MV-4-11 (cell line): Measurements from ENCODE around the gene DPH6.

Source experiments
- DNase-seq: peaks from one replicate; lab custom pipeline; 2025; lab: John Stamatoyannopoulos, UW

DPH6 gene

GRCh38 chr15:35540885-35541284 is 5.1 kb downstream of the DPH6 start:
- DNase-seq, result peak; percentile 5

GRCh38 chr15:35540021-35540420 is 5.9 kb downstream of the DPH6 start:
- DNase-seq, result no peak

- DNase-seq, result no peak
These were observed 10.5 kb downstream of the DPH6 start for GRCh38 chr15:35535365-35535916.

- no peak for DNase-seq
These were observed 12.5 kb downstream of the DPH6 start for GRCh38 chr15:35533130-35534110.

DNA sequence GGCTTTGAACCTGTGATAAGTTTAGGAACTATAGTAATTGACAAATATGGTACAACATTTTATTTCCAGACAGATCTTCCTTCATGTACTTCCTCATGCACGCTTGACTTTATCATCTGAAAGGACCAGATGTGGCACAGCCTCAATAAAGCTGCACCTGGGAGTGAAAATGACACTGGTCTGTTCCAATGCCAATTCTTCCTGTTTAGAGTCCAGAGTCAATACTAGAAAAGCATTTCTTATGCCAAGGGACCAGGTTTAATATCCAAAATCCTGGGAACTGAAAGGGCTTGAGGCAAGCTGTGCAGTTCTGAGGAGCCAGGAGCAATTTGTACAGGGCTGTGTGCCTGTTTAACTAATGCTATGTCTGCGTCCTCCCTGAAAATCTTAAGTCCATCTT is 15.3 kb downstream of the DPH6 start:
- no peak for DNase-seq

DNA sequence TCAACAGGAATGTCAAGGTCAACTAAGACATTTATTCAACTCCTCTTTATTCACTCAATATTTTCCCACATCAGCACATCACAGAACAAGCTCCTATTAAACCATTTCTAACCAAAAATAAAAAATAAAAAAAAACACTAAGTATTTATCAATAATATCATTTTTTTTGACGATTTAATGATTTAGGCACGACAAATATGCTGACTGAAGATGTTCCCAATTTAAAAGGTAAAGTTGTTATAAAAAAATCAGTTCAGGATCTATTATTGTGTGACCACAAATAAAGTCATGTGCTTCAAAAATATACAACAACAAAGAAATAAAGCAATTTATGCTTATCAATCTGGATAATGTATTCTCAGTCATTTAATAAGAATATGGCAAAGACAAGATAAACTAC is 16.2 kb downstream of the DPH6 start:
- no peak for DNase-seq

DNA sequence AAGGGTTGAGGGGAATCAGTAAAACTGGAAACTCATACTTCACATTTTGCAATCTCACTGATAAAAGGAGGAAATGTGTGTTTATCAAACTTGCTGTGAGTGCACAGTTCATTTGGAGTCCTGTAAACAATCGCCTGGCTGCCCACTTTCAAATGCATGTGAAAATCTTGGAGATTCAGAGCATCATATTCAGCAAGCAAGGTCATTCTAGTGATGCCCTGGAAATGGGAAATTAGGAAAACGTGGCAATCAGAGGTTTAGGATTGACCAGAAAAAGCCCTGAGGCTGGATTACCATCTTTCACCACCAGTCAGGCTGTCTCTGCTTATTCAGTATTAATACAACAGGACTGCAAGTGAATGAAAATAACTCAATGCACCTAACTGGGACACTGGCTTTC is 23.9 kb downstream of the DPH6 start:
- no peak for DNase-seq

- peak; percentile 41 for DNase-seq
These were observed 26.3 kb downstream of the DPH6 start for GRCh38 chr15:35519541-35520149.

GRCh38 chr15:35519052-35519451 is 26.9 kb downstream of the DPH6 start:
- no peak for DNase-seq

GRCh38 chr15:35514759-35515158 is 31.2 kb downstream of the DPH6 start:
- no peak for DNase-seq

GRCh38 chr15:35507932-35508638 is 37.9 kb downstream of the DPH6 start:
- no peak for DNase-seq

DNA sequence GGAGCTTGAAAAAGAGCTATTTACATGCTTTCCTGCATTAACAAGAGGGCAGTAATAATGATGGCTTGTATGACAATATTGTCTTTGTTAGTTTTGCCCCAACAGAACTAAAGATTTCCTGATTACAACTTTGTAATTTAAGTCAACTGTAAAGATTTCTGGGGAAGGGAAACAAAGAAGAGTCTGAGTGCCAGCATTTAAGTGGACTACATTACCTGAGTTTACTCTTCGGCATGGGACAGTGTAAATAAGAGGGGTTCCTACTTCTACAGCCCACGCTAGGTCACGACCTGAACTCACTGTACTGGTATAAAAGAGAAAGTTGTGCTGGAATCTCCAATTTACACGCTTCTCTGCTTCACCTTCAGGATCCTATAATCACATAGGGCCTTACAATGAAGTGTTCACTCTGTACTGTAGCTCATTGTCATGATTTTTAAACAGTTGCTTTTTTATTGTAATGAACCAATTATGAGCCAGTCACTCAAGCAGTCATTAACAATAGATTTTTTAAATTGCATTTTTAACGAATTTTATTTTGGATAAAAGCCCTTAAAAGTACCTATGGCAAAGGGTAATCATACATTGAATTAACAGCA is 39.6 kb downstream of the DPH6 start:
- DNase-seq, result no peak

DNA sequence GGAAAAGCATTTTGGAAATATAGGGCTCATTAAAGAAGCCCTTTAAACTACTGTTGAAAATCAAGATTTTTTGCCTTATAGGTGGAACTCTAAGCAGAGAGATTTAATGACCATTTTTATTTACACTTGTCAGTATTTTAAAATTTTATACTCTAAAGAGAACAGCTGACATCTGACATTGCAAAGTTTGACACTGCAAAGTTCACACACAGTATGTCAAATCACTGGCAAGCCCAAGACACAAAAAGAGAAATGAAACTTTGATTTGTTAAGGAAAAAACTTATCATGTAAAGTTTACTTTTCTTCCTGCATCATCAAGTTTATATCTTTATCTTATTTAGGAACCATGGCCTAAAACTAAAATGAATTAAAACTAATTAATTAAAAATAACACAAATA is 40.2 kb downstream of the DPH6 start:
- DNase-seq, result peak; percentile 38

DNA sequence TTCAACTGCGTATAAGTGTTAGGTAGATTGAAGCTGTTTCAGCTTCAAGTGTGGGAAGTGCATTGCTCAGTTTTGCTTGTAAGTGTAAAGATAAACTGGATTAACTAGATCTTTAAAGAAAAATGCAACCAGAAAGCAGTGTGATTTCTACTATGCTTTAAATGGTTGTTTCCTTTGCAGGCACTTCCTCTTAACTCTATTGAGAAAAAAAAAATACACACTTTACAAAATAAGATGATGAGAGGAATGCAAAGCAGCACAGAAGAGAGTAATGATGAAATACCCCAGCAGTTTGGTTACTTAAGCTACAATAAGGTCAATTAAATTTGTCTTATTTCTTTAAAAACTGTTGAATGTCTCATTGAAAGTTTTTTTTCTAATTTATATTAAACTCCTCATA is 40.8 kb downstream of the DPH6 start:
- peak; percentile 29 for DNase-seq

DNA sequence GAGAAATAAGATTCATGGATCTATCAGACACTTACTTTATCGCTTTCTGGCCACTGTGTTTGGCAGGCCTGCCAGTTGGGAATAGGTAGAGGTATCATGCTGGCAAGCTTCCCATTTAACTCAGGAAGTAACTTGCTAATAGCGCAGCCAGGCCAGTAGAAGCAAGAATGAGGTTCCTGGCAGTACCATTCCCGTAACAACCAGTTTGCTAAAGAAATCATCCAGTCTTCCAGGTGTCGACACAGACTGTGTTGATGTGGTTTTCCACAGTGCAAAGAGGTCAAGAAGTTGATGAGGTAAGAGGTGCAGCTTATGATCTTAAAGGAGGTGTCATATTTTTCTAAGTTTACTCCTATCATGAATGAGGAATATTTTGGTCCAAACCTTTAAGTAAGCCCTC is 46.2 kb downstream of the DPH6 start:
- no peak for DNase-seq

DNA sequence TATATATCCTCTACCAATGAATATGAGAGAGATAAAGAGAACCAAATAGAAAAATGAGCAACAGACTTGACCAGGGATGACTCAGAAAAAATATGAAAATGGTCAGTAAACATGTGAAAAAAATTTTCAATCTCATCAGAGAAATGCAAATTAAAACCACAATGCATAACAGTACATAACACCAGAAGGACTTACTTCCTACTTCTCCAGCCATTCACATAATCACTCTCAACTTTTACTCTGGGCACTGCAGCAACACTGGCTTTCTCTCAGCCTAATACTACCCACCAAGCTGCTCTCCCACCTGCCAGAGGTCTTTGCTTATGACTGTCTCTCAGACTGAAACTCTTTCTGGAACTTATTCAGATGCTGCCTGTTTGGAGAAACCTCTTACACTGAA is 49.4 kb downstream of the DPH6 start:
- peak; percentile 51 for DNase-seq

DNA sequence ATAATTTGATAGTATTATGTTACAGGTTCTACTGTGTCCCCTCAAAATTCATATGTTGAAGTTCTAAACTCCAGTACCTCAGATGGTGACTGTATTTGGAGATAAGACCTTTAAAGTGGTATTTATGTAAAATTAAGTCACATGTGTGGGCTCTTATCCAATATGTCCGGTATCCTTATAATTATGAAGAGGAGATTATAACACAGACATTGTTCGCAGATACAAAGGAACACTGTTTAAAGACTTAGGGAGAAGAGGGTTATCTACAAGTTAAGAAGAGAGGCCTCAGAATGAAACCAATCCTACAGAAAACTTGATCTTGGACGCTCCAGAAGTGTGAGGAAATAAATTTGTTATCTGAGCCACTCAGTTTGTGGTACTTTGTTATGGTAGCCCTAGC is 50.9 kb downstream of the DPH6 start:
- no peak for DNase-seq

DNA sequence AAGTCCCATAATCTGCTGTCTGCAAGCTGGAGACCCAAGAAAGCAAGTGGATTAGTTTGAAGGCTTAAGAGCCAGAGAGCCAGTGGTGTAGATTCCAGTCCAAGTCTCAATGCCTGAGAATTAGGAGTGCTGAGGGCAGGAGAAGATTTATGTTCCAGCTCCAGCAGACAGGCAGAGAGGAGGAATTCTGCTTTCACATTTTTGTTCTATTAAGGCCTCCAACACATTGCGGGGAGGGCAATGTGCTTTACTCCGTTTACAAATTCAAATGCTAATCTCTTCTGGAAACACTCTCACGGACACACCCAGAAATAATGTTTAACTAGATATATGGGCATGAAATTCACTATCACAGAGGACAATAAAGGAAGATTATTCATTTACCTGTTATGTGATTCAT is 54.0 kb downstream of the DPH6 start:
- DNase-seq, result no peak

- no peak for DNase-seq
These were observed 54.8 kb downstream of the DPH6 start for GRCh38 chr15:35491173-35491572.

GRCh38 chr15:35490511-35490910 is 55.5 kb downstream of the DPH6 start:
- no peak for DNase-seq

GRCh38 chr15:35487417-35487816 is 58.5 kb downstream of the DPH6 start:
- DNase-seq, result no peak

DNA sequence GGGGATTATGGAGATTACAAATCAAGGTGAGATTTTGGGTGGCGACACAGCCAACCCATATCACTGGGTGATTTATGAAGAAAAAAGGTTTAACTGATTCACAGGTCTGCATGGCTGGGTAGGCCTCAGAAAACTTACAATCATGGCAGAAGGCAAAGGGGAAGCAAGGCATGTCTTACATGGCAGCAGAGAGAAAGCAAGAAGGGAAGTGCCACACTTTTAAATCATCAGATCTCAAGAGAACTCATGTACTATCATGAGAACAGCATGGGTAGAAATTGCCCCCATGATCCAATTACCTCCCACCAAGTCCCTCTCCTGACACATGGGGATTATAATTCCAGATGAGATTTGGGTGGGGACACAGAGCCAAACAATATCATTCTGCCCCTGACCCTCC is 59.7 kb downstream of the DPH6 start:
- DNase-seq, result no peak
